CD14-positive monocyte (primary cell): Measurements from ENCODE around the gene ANGPTL1. TPM values are rescaled to one million over a fixed set of nuclear protein-coding genes. Genes with fewer than 3 reads are reported as not detected.

ENCODE experiments used
- DNase-seq, 3 donors: peaks; one replicate each; pipeline ENCODE4 v3.0.0-alpha.2; 2011 to 2022
- H2AFZ ChIP-seq: 2 replicates; pipeline ENCODE4 v1.6.0; 2012; ENCODE audit warnings: mild to moderate bottlenecking, low read depth, low read length, inconsistent platforms; ENCODE audit not compliant: insufficient read depth, poor library complexity, severe bottlenecking
- H3K27ac ChIP-seq, 2 donors: 1 replicate in 1 of 2; 2 replicates in 1 of 2; pipeline ENCODE4 v1.5.1; 2012 to 2013; ENCODE audit warnings: low read length in 2 of 2, control low read depth in 1 of 2, inconsistent platforms in 1 of 2, low read depth in 1 of 2, mild to moderate bottlenecking in 1 of 2
- H3K27me3 ChIP-seq, 2 donors: one replicate each; pipeline versions ENCODE4 v1.6.0 to v1.6.1; 2011 to 2013; ENCODE audit warnings: low read length in 2 of 2; ENCODE audit not compliant: control insufficient read depth in 2 of 2, insufficient read depth in 2 of 2
- H3K36me3 ChIP-seq, 2 donors: replicated peaks in 1 of 2; 1 replicate in 1 of 2; 2 replicates in 1 of 2; pipeline versions ENCODE4 v1.5.1 to v1.6.1; 2012 to 2013; ENCODE audit warnings: low read length in 2 of 2, control low read depth in 1 of 2, inconsistent platforms in 1 of 2, mild to moderate bottlenecking in 1 of 2; ENCODE audit not compliant: insufficient read depth in 2 of 2, control insufficient read depth in 1 of 2
- H3K4me1 ChIP-seq, 2 donors: 1 replicate in 1 of 2; 2 replicates in 1 of 2; pipeline versions ENCODE4 v1.5.1 to v1.6.1; 2012 to 2013; ENCODE audit warnings: low read length in 2 of 2, control low read depth in 1 of 2, inconsistent platforms in 1 of 2, mild to moderate bottlenecking in 1 of 2, moderate library complexity in 1 of 2; ENCODE audit not compliant: insufficient read depth in 2 of 2, control insufficient read depth in 1 of 2
- H3K4me2 ChIP-seq: replicated peaks from 2 replicates; pipeline ENCODE3; 2012; ENCODE audit warnings: low read length, moderate library complexity, mild to moderate bottlenecking; ENCODE audit not compliant: poor library complexity, severe bottlenecking; ENCODE audit errors: extremely low read depth
- H3K4me3 ChIP-seq, 3 experiments: fragments of 200-600 bp in 1 of 3; sonication (generic) in 1 of 3; replicated peaks in 1 of 3; 1 replicate in 2 of 3; 2 replicates in 1 of 3; pipeline ENCODE4 v1.5.1; 2011 to 2013; ENCODE audit warnings: low read length in 3 of 3, mild to moderate bottlenecking in 3 of 3, control low read depth in 2 of 3, low read depth in 2 of 3, inconsistent platforms in 1 of 3, moderate library complexity in 1 of 3
- H3K79me2 ChIP-seq: 2 replicates; pipeline ENCODE4 v1.6.0; 2012; ENCODE audit warnings: mild to moderate bottlenecking, control low read depth, inconsistent platforms, low read length, moderate library complexity; ENCODE audit not compliant: insufficient read depth
- H3K9ac ChIP-seq: 2 replicates; pipeline ENCODE4 v1.6.0; 2017; ENCODE audit warnings: low read length, mild to moderate bottlenecking; ENCODE audit not compliant: insufficient read depth, poor library complexity, severe bottlenecking
- H3K9me3 ChIP-seq, 2 donors: replicated peaks in 1 of 2; 1 replicate in 1 of 2; 2 replicates in 1 of 2; pipeline versions ENCODE4 v1.5.1 to v1.6.1; 2012 to 2013; ENCODE audit warnings: low read length in 2 of 2, control low read depth in 1 of 2; ENCODE audit not compliant: control insufficient read depth in 1 of 2, insufficient read depth in 1 of 2
- H4K20me1 ChIP-seq: 2 replicates; pipeline ENCODE4 v1.6.0; 2012; ENCODE audit warnings: mild to moderate bottlenecking, low read length, control low read depth, moderate library complexity; ENCODE audit not compliant: insufficient read depth
- H3K27ac Mint-ChIP-seq, 7 donors: one replicate each; pipeline ENCODE4 v1.8.0; 2020; ENCODE audit warnings: mild to moderate bottlenecking in 7 of 7, mixed read lengths in 7 of 7, moderate library complexity in 6 of 7, inconsistent platforms in 2 of 7
- H3K27me3 Mint-ChIP-seq, 3 donors: one replicate each; pipeline ENCODE4 v1.8.0; 2021 to 2022; ENCODE audit warnings: low read depth in 3 of 3, mild to moderate bottlenecking in 3 of 3, mixed read lengths in 3 of 3, moderate library complexity in 3 of 3, inconsistent platforms in 1 of 3
- H3K36me3 Mint-ChIP-seq, 2 donors: one replicate each; pipeline ENCODE4 v1.8.0; 2020; ENCODE audit warnings: mixed read lengths in 2 of 2, inconsistent platforms in 1 of 2, mild to moderate bottlenecking in 1 of 2
- H3K4me1 Mint-ChIP-seq: one replicate; pipeline ENCODE4 v1.8.0; 2020; ENCODE audit warnings: mild to moderate bottlenecking, mixed read lengths
- H3K4me3 Mint-ChIP-seq, 2 donors: one replicate each; pipeline ENCODE4 v1.8.0; 2020; ENCODE audit warnings: mild to moderate bottlenecking in 2 of 2, mixed read lengths in 2 of 2, moderate library complexity in 1 of 2
- H3K9me3 Mint-ChIP-seq, 7 donors: one replicate each; pipeline ENCODE4 v1.8.0; 2020 to 2022; ENCODE audit warnings: mixed read lengths in 7 of 7, mild to moderate bottlenecking in 6 of 7, moderate library complexity in 6 of 7, inconsistent platforms in 2 of 7
- CTCF ChIP-seq: fragments of 200-600 bp; IDR thresholded peaks from one replicate; pipeline ENCODE4 v1.8.0; 2022; ENCODE audit warnings: antibody characterized with exemption, mild to moderate bottlenecking
- WGBS: methylation state at CpG from one replicate; pipeline ENCODE4 v1.1.5; 2013; ENCODE audit warnings: missing lambda C conversion rate; ENCODE audit not compliant: insufficient coverage; 5-methylcytosine and 5-hydroxymethylcytosine counted together
- intact Hi-C, 2 donors: fragments of 100-400 bp; cut with micrococcal nuclease; formaldehyde crosslinking; loops; one replicate each; pipeline versions ENCODE4 v1.15.0 to v1.15.1; 2023
- polyA plus RNA-seq, 3 donors: library from polyadenylated mRNA; depleted of rRNA in 1 of 3; unstranded in 2 of 3; stranded (reverse) in 1 of 3; fragments of 300-500 nt in 2 of 3; fragments of >200 nt in 1 of 3; fragmentation: Illumina TruSeq in 2 of 3; gene quantifications; 1 replicate in 2 of 3; 2 replicates in 1 of 3; pipeline ENCODE4 v1.2.3, GENCODE V29; 2012 to 2021

ANGPTL1 gene
- polyA plus RNA-seq, 3 donors: not detected

- Histone ChIP-seq H3K27me3 (no peaks in the 10 kb centered on the region), H3K9ac (no peak overlapping the region), H4K20me1 (no peaks in the 10 kb centered on the region), H3K36me3 (no peaks in the 10 kb centered on the region), H3K4me2 (no peak overlapping the region), H3K9me3 (peaks cover 0 to 4% of the 10 kb centered on the region in 2 donors), H3K4me1 (no peaks in the 10 kb centered on the region), H3K79me2 (no peaks in the 10 kb centered on the region), H3K4me3 (no peak overlapping the region), H2AFZ (no peak overlapping the region), H3K27ac (no peak overlapping the region)
- no peak for TF ChIP-seq CTCF
- no peak for DNase-seq
- WGBS: no CpG with 5 or more reads among the region's 1 CpG
- Mint-ChIP-seq H3K4me3 (no peak overlapping the region), H3K4me1 (no peaks in the 10 kb centered on the region), H3K36me3 (peaks cover 13 to 24% of the 10 kb centered on the region in 2 donors), H3K9me3 (peaks cover 0 to 12% (median 5%) of the 10 kb centered on the region in 7 donors), H3K27me3 (no peaks in the 10 kb centered on the region), H3K27ac (no peak overlapping the region)
- intact Hi-C loops: no loop called here
These were observed 49.6 kb downstream of the ANGPTL1 start for GRCh38 chr1:178821134-178821866.

GRCh38 chr1:178819123-178819522 is 51.8 kb downstream of the ANGPTL1 start:
- no peaks in the 10 kb centered on the region for H3K9me3 ChIP-seq
- Mint-ChIP-seq H3K4me1 (no peaks in the 10 kb centered on the region), H3K27me3 (no peaks in the 10 kb centered on the region), H3K4me3 (no peak overlapping the region), H3K9me3 (peaks cover 0 to 6% (median 1%) of the 10 kb centered on the region in 7 donors), H3K36me3 (peaks cover 10 to 17% of the 10 kb centered on the region in 2 donors), H3K27ac (peak overlapping the region in 1 of 7 donors; percentile 65)
- no peak for TF ChIP-seq CTCF
- WGBS: no CpG with 5 or more reads among the region's 4 CpGs
- H3K27ac ChIP-seq: no peak overlapping the region
- H3K4me1 ChIP-seq: no peaks in the 10 kb centered on the region
- H3K4me2 ChIP-seq: no peak overlapping the region
- no peak overlapping the region for H3K4me3 ChIP-seq
- H4K20me1 ChIP-seq: no peaks in the 10 kb centered on the region
- H3K36me3 ChIP-seq: no peaks in the 10 kb centered on the region
- no peak overlapping the region for H3K9ac ChIP-seq
- no peaks in the 10 kb centered on the region for H3K79me2 ChIP-seq
- intact Hi-C loops: no loop called here
- no peaks in the 10 kb centered on the region for H3K27me3 ChIP-seq
- no peak overlapping the region for H2AFZ ChIP-seq
- DNase-seq: no peak
